ENCODE results near the gene IFT25. TPM values are rescaled to one million over a fixed set of nuclear protein-coding genes. Genes with fewer than 3 reads are reported as not detected.

Gene IFT25
- total and polyA plus RNA-seq, 2 donors (not counting 1 experiment from before 2014, with no cell fraction given): 18.2 to 45.7 TPM

GRCh38 chr1:53911442-53911841 lies 34.1 kb downstream of the IFT25 start:
- H3K9me3 Mint-ChIP-seq (ENCODE audit: insufficient read depth): no peaks in the 10 kb centered on the region

GRCh38 chr1:53909946-53910345 lies 35.6 kb downstream of the IFT25 start:
- no peak for DNase-seq

More at GRCh38 chr1:53911442-53911841, 34.1 kb downstream of the IFT25 start:
- no peaks in the 10 kb centered on the region for H3K4me1 ChIP-seq (ENCODE audit: control insufficient read depth in 2 of 2, insufficient read depth in 2 of 2, low read length in 2 of 2)
- ChIA-PET CTCF (no interaction called here), POLR2A (no interaction called here)
- WGBS (ENCODE audit: insufficient coverage): 100% methylated on average over 1 of the region's 4 CpGs
- no peaks in the 10 kb centered on the region for H3K79me2 ChIP-seq (ENCODE audit: control insufficient read depth, insufficient read depth, low read length)
- no peak overlapping the region for H3K9ac ChIP-seq (ENCODE audit: low read length)
- no peak for ATAC-seq (ENCODE audit: low read depth)
- no peak overlapping the region for H3K4me3 Mint-ChIP-seq
- H3K27me3 Mint-ChIP-seq: no peaks in the 10 kb centered on the region
- no peaks in the 10 kb centered on the region for H3K27me3 ChIP-seq (replicated peaks in 1 of 4; ENCODE audit: control extremely low read depth in 1 of 4, control insufficient read depth in 3 of 4, insufficient read depth in 4 of 4, low read length in 3 of 4)
- no peak overlapping the region for H3K4me2 ChIP-seq (replicated peaks; ENCODE audit: low read depth, low read length, poor library complexity, severe bottlenecking)
- intact Hi-C loops (cut with micrococcal nuclease): no loop called here
- no peak overlapping the region for H3K27ac Mint-ChIP-seq
- no peak for TF ChIP-seq CTCF (IDR thresholded peaks at IDR 0.05)
- no peak for TF ChIP-seq EZH2 (IDR thresholded peaks at IDR 0.05; ENCODE audit: borderline replicate concordance, insufficient read depth, low read depth, low read length, poor library complexity, severe bottlenecking)
- H2AFZ ChIP-seq (ENCODE audit: insufficient read depth, low read depth, low read length, poor library complexity, severe bottlenecking): no peak overlapping the region
- H3K9me3 ChIP-seq (ENCODE audit: control extremely low read depth in 1 of 3, control insufficient read depth in 2 of 3, insufficient read depth in 1 of 3, low read length in 2 of 3): no peaks in the 10 kb centered on the region
- H3K36me3 ChIP-seq (replicated peaks in 1 of 2; ENCODE audit: control extremely low read depth in 1 of 2, control insufficient read depth in 1 of 2, extremely low read depth in 1 of 2, insufficient read depth in 2 of 2, low read length in 1 of 2): peaks cover 0 to 8% of the 10 kb centered on the region in 2 experiments
- no peaks in the 10 kb centered on the region for H4K20me1 ChIP-seq (ENCODE audit: control insufficient read depth, insufficient read depth, low read length, poor library complexity, severe bottlenecking)
- H3K4me3 ChIP-seq (ENCODE audit: control extremely low read depth in 1 of 5, extremely low read depth in 1 of 5, insufficient read depth in 1 of 5, low read depth in 2 of 5, low read length in 4 of 5): no peak overlapping the region
- H3K27ac ChIP-seq (ENCODE audit: low read length in 2 of 2): no peak overlapping the region
- H3K4me1 Mint-ChIP-seq: no peaks in the 10 kb centered on the region
- no peak for DNase-seq

More at GRCh38 chr1:53909946-53910345, 35.6 kb downstream of the IFT25 start:
- ChIA-PET POLR2A (no interaction called here), CTCF (no interaction called here)
- Histone ChIP-seq H3K36me3 (replicated peaks in 1 of 2; ENCODE audit: control extremely low read depth in 1 of 2, control insufficient read depth in 1 of 2, extremely low read depth in 1 of 2, insufficient read depth in 2 of 2, low read length in 1 of 2) (peaks cover 0 to 8% of the 10 kb centered on the region in 2 experiments), H3K27ac (ENCODE audit: low read length in 2 of 2) (no peak overlapping the region), H3K9me3 (ENCODE audit: control extremely low read depth in 1 of 3, control insufficient read depth in 2 of 3, insufficient read depth in 1 of 3, low read length in 2 of 3) (no peaks in the 10 kb centered on the region), H3K79me2 (ENCODE audit: control insufficient read depth, insufficient read depth, low read length) (no peaks in the 10 kb centered on the region), H3K4me3 (ENCODE audit: control extremely low read depth in 1 of 5, extremely low read depth in 1 of 5, insufficient read depth in 1 of 5, low read depth in 2 of 5, low read length in 4 of 5) (no peak overlapping the region), H3K4me1 (ENCODE audit: control insufficient read depth in 2 of 2, insufficient read depth in 2 of 2, low read length in 2 of 2) (no peaks in the 10 kb centered on the region), H3K4me2 (replicated peaks; ENCODE audit: low read depth, low read length, poor library complexity, severe bottlenecking) (no peak overlapping the region), H3K27me3 (replicated peaks in 1 of 4; ENCODE audit: control extremely low read depth in 1 of 4, control insufficient read depth in 3 of 4, insufficient read depth in 4 of 4, low read length in 3 of 4) (no peaks in the 10 kb centered on the region), H2AFZ (ENCODE audit: insufficient read depth, low read depth, low read length, poor library complexity, severe bottlenecking) (no peak overlapping the region), H4K20me1 (ENCODE audit: control insufficient read depth, insufficient read depth, low read length, poor library complexity, severe bottlenecking) (no peaks in the 10 kb centered on the region), H3K9ac (ENCODE audit: low read length) (no peak overlapping the region)
- intact Hi-C loops (cut with micrococcal nuclease): no loop called here
- 100% methylated on average over 3 of the region's 3 CpGs for WGBS (ENCODE audit: insufficient coverage)
- Mint-ChIP-seq H3K9me3 (ENCODE audit: insufficient read depth) (no peaks in the 10 kb centered on the region), H3K27me3 (no peaks in the 10 kb centered on the region), H3K27ac (no peak overlapping the region), H3K4me1 (no peaks in the 10 kb centered on the region), H3K4me3 (no peak overlapping the region)
- no peak for ATAC-seq (ENCODE audit: low read depth)
- no peak for TF ChIP-seq CTCF (IDR thresholded peaks at IDR 0.05)
- TF ChIP-seq EZH2 (IDR thresholded peaks at IDR 0.05; ENCODE audit: borderline replicate concordance, insufficient read depth, low read depth, low read length, poor library complexity, severe bottlenecking): no peak
